Common myeloid progenitor, CD34-positive (primary cell): ENCODE data around the gene TROAP.
A peak's percentile ranks its signal among the peaks of the same experiment; 100 is the strongest.

Experiments
- CTCF ChIA-PET: fragments of 350-600 bp; sonication (Branson Sonifier 250); formaldehyde crosslinking; loops from one replicate; lab custom pipeline; 2021; ENCODE audit warnings: antibody characterized with exemption; lab: Charles Lee
- POLR2A ChIA-PET: fragments of 350-600 bp; sonication (Branson Sonifier 250); formaldehyde crosslinking; loops from one replicate; lab custom pipeline; 2021; ENCODE audit warnings: antibody characterized with exemption; lab: Charles Lee
- DNase-seq, 3 donors: peaks; one replicate each; pipeline versions ENCODE4 v3.0.0 to v3.0.0-alpha.2; 2013
- H3K27ac ChIP-seq, 2 experiments: 1 replicate in 1 of 2; 2 replicates in 1 of 2; pipeline ENCODE4 v1.7.0; 2013; ENCODE audit warnings: inconsistent platforms in 2 of 2, low read length in 2 of 2, mild to moderate bottlenecking in 2 of 2, low read depth in 1 of 2, moderate library complexity in 1 of 2; ENCODE audit not compliant: severe bottlenecking in 2 of 2, insufficient read depth in 1 of 2, poor library complexity in 1 of 2
- H3K27me3 ChIP-seq, 5 experiments: replicated peaks in 2 of 5; 1 replicate in 3 of 5; 2 replicates in 2 of 5; pipeline versions ENCODE4 v1.6.1 to v1.7.0; 2013; ENCODE audit warnings: low read length in 4 of 5, mild to moderate bottlenecking in 2 of 5, moderate library complexity in 2 of 5, inconsistent platforms in 1 of 5; ENCODE audit not compliant: insufficient read depth in 5 of 5, control insufficient read depth in 4 of 5
- H3K36me3 ChIP-seq, 4 experiments: 1 replicate in 2 of 4; 2 replicates in 2 of 4; pipeline versions ENCODE4 v1.6.1 to v1.7.0; 2013; ENCODE audit warnings: low read length in 3 of 4, control low read depth in 1 of 4, mild to moderate bottlenecking in 1 of 4; ENCODE audit not compliant: control insufficient read depth in 4 of 4, insufficient read depth in 4 of 4
- H3K4me1 ChIP-seq, 4 experiments: 1 replicate in 3 of 4; 2 replicates in 1 of 4; pipeline versions ENCODE4 v1.6.1 to v1.7.1; 2013; ENCODE audit warnings: low read length in 3 of 4, mild to moderate bottlenecking in 3 of 4, control low read depth in 1 of 4, inconsistent platforms in 1 of 4, moderate library complexity in 1 of 4; ENCODE audit not compliant: control insufficient read depth in 4 of 4, insufficient read depth in 4 of 4; ENCODE audit errors: control extremely low read depth in 1 of 4
- H3K4me3 ChIP-seq, 7 experiments: 1 replicate in 4 of 7; 2 replicates in 3 of 7; pipeline versions ENCODE4 v1.5.1 to v1.7.0; 2013; ENCODE audit warnings: mild to moderate bottlenecking in 7 of 7, low read length in 6 of 7, moderate library complexity in 6 of 7, inconsistent platforms in 2 of 7, low read depth in 2 of 7, control low read depth in 1 of 7; ENCODE audit not compliant: insufficient read depth in 4 of 7, control insufficient read depth in 1 of 7; ENCODE audit errors: extremely low read depth in 1 of 7
- H3K9me3 ChIP-seq, 5 experiments: 1 replicate in 4 of 5; 2 replicates in 1 of 5; pipeline versions ENCODE4 v1.6.1 to v1.7.1; 2013; ENCODE audit warnings: low read length in 4 of 5, mild to moderate bottlenecking in 2 of 5, inconsistent platforms in 1 of 5, low read depth in 1 of 5, moderate library complexity in 1 of 5; ENCODE audit not compliant: control insufficient read depth in 4 of 5, insufficient read depth in 2 of 5; ENCODE audit errors: control extremely low read depth in 1 of 5
- WGBS: methylation state at CpG from one replicate; pipeline ENCODE4 v1.1.5; 2013; ENCODE audit not compliant: insufficient coverage; 5-methylcytosine and 5-hydroxymethylcytosine counted together

Gene TROAP

DNA sequence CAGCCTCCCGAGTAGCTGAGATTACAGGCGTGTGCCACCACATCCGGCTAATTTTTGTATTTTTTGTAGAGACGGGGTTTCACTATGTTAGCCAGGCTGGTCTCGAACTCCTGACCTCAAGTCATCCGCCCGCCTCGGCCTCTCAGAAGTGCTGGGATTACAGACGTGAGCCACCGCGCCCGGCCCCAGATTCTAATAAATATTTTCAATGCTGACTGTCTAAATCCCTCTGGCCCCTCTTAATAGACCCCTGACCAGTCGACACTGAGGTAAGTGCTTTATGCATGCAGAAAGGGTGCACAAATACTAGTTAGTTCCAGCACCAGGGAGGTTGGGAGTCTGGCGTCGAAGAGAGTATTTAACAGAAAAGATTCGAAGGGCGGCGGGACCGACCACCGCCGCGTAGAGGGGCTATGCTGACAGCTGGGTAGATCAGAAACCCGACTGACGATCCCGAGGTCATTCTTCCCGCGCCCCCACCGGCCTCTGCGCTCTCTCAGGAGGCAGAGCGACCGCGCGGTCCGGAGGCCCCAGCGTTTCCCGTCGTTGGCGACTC, 43.1 kb downstream of the TROAP start:
- 13% methylated on average over 38 of the region's 38 CpGs for WGBS
- H3K36me3 ChIP-seq = no peaks in the 10 kb centered on the region
- ChIA-PET CTCF (interaction anchor here (0.5 to 2.6 kb wide), 12 partner anchors 9 to 151 kb away, joined by 3 to 22 read pairs (median 5); partner anchors contain the start of genes DNAJC22 and PRPH), POLR2A (interaction anchor here (0.9 kb wide), 1 partner anchor 187 kb away, joined by 3 read pairs; no protein-coding TSS in a partner anchor)
- peaks cover 19 to 30% (median 25%) of the 10 kb centered on the region in 4 experiments for H3K4me1 ChIP-seq
- no peaks in the 10 kb centered on the region for H3K9me3 ChIP-seq
- DNase-seq = peak in 1 of 3 donors; percentile 33
- no peaks in the 10 kb centered on the region for H3K27me3 ChIP-seq
- H3K27ac ChIP-seq = peak overlapping the region; percentile 66 to 87
- H3K4me3 ChIP-seq = peak overlapping the region; percentile 69 to 94 (median 79)

DNA sequence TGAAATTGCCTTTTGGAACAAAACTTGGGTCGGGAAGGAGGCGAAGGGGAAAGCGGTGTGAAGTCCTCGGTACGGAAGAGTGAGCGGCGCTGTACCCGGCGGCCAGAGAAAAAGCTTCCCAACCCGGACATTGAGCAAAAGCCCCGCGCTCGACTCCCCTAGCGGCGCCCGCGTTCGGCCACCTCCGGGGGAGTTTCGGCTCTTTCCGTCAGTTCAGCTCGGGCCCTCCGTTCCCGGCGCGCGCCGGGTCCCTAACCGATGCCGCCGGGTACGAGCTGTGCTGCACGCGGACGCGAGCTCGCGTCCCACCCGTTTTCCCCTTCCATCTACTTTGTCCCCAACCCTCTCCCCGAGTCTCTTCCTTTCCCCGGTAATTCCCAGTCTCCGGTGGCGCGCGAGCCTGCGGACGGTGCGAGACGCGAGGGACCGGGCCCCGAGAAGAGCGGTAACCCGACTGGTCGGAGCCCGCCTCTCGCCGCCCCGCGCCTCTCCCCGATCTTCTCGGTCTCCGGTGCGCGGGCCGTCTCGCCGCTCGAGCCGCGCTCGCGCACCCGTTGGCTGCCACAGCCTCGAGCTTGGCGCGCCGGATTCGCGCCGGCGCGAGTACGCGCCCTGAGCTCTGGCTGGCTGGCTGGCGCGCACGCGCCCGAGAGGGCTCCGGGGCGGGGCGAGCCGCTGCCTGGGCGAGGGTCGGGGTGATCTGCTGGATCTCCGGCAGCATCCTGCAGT, 43.8 kb downstream of the TROAP start:
- H3K27ac ChIP-seq = peak overlapping the region; percentile 66 to 87
- CTCF ChIA-PET = interaction anchor here (0.5 to 2.6 kb wide), 12 partner anchors 9 to 150 kb away, joined by 3 to 22 read pairs (median 4); partner anchors contain the start of genes DNAJC22 and PRPH
- H3K9me3 ChIP-seq = no peaks in the 10 kb centered on the region
- DNase-seq = peak; percentile 87 to 95 (median 93)
- 0% methylated on average over 82 of the region's 97 CpGs for WGBS
- H3K4me3 ChIP-seq = peak overlapping the region; percentile 69 to 94 (median 79)
- no peaks in the 10 kb centered on the region for H3K27me3 ChIP-seq
- peaks cover 19 to 31% (median 26%) of the 10 kb centered on the region in 4 experiments for H3K4me1 ChIP-seq
- POLR2A ChIA-PET = interaction anchor here (0.9 kb wide), 1 partner anchor 186 kb away, joined by 3 read pairs; no protein-coding TSS in a partner anchor
- no peaks in the 10 kb centered on the region for H3K36me3 ChIP-seq

DNA sequence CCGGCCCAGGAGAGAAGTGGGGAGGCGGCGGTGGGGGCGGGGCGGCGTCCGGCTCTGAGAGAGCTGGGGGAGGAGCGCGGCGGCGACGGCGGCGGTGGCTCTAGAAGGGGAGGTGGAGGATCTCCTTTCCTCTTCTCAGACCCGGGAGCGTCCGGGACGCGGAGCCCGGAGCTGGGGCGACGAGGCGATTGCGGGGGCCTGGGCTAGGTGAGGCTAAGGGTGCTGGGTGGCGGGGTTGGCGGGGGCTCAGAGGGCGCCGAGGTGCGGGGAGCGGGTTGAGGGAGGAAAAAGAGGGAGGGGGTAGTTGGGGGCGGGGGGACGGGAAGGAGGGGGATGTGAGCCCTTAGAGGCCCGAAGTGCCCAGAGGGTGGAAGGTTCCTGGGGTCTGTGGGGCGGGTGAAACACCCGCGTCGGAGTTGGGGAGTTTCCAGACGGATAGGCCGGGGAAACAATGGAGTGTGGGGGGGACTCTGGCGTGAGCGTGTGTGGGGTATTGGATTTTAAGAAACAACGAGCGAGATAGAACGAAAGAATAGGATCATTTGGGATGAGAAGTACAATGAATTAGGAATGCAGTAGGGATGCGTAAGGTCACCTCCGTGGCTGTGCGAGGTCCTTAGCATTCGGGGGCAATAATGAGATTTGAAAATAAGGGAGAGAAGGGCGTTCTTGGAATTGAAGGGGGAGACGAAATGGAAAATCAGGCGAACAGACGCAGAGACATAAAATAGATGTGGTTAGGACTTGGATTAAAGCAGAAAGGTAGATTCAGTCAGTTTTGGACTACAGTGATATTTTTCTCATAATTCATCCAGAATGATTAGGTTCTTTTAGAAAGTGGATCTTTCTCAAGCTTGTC, 44.6 kb downstream of the TROAP start, which contains the start of gene SPATS2:
TSS of gene SPATS2 (plus strand) at position 82 of the 859 bp plus-strand sequence. CDS start 93,551 bp downstream, outside the sequence.
- no peaks in the 10 kb centered on the region for H3K36me3 ChIP-seq
- ChIA-PET CTCF (interaction anchor here (0.6 to 2.6 kb wide), 10 partner anchors 10 to 147 kb away, joined by 3 to 22 read pairs (median 4); partner anchors contain the start of gene DNAJC22), POLR2A (interaction anchor here (0.5 kb wide), 1 partner anchor 1093 kb away, joined by 5 read pairs; no protein-coding TSS in a partner anchor)
- peak within 1 kb of the TSS; percentile 66 to 87 for H3K27ac ChIP-seq
- no peaks in the 10 kb centered on the region for H3K9me3 ChIP-seq
- peak; percentile 31 to 80 (median 76) for DNase-seq
- H3K4me1 ChIP-seq = peaks cover 19 to 31% (median 26%) of the 10 kb centered on the region in 4 experiments
- H3K4me3 ChIP-seq = peak within 1 kb of the TSS; percentile 69 to 94 (median 79)
- H3K27me3 ChIP-seq = no peaks in the 10 kb centered on the region
- 0% methylated on average over 21 of the region's 52 CpGs for WGBS

DNA sequence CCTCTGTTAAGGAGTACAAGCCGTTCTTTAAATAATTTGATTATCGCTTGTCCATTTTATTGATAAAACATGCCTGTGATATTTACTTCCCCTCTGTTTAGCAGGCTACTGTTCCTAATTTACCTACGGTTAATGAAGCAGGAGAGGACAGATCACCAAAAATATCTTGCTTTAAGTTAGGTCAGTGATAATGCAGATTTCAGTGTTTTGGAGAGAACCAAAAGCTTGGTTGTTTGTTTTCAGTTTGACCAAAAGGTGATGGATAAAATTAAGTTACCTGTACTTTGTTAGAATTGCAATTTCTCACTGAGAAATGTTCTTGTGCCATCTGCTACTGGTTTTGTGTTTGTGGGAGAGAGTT, 45.2 kb downstream of the TROAP start:
- 50% methylated on average over 3 of the region's 3 CpGs for WGBS
- Histone ChIP-seq H3K9me3 (no peaks in the 10 kb centered on the region), H3K4me3 (peak overlapping the region in 6 of 7 experiments; percentile 69 to 94 (median 78)), H3K36me3 (no peaks in the 10 kb centered on the region), H3K27ac (peak overlapping the region in 1 of 2 experiments; percentile 87), H3K4me1 (peaks cover 19 to 31% (median 26%) of the 10 kb centered on the region in 4 experiments), H3K27me3 (no peaks in the 10 kb centered on the region)
- CTCF ChIA-PET = interaction anchor here (1.2 kb wide), 2 partner anchors 9 to 17 kb away, joined by 3 to 4 read pairs; no protein-coding TSS in a partner anchor
- no peak for DNase-seq
- POLR2A ChIA-PET = interaction anchor here (0.5 kb wide), 1 partner anchor 1092 kb away, joined by 5 read pairs; no protein-coding TSS in a partner anchor

DNA sequence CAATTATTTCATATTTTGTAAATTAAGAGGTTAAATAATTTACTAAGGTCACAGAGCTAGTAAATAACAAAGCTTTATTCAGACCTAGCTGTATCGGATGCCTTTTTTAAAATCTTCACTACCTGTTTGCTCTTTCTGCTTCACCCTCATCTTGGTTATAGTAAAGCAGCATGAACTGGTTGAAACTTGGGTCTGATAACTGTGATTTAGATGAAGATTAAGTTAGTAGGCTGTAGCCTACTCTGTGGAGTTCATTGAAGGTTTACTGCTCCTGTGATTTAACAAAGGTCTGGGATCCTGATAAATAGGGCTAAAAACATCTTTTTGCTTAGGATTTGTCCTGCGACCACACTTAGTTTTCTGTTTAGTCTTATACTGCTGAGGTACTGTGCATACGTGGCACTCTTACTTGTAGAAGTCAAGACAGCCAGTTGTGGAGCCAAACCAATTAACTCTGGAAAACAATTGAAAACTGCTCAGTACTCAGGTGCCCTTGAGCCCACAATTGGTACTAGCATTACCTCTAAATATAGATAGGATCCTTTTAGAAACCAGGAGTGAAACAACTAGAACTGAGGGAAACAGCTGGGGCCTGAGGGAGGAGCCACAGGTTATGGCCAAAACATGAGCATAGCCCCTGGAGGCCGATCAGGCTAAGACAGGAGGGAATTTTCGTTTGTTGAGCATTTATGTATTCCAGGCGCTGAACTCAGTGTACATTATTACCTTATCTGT, 46.5 kb downstream of the TROAP start:
- no peak overlapping the region for H3K27ac ChIP-seq

DNA sequence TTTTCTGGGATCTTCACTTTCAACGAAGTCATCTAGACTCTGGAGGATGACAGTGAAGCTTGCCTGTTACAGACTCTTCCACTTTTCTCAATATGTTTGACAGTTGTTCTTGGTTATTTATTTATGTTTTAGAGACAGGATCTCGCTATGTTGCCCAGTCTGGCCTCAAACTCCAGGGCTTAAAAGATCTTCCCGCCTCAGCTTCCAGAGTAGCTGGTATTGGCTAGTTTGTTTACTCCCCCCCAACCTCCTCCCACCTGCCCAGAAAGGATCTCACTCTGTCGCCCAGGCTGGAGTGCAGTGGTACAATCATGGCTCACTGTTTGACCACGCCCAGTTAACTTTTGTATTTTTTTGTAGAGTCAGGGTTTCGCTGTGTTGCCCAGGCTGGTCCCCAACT, 47.5 kb downstream of the TROAP start:
- Histone ChIP-seq H3K27ac (no peak overlapping the region), H3K4me1 (peaks cover 15 to 31% (median 25%) of the 10 kb centered on the region in 4 experiments), H3K36me3 (no peaks in the 10 kb centered on the region), H3K27me3 (no peaks in the 10 kb centered on the region), H3K4me3 (no peak overlapping the region), H3K9me3 (no peaks in the 10 kb centered on the region)
- WGBS = 87% methylated on average over 4 of the region's 6 CpGs
- POLR2A ChIA-PET = no interaction called here
- CTCF ChIA-PET = interaction anchor here (1.3 to 2.7 kb wide), 4 partner anchors 10 to 39 kb away, joined by 3 to 25 read pairs (median 4); no protein-coding TSS in a partner anchor
- DNase-seq = no peak

More for the DNA sequence above, 46.5 kb downstream of the TROAP start:
- peak; percentile 55 to 75 (median 66) for DNase-seq
- H3K9me3 ChIP-seq = no peaks in the 10 kb centered on the region
- WGBS = 75% methylated on average over 2 of the region's 6 CpGs
- no peaks in the 10 kb centered on the region for H3K36me3 ChIP-seq
- ChIA-PET POLR2A (no interaction called here), CTCF (interaction anchor here (0.6 to 2.7 kb wide), 7 partner anchors 9 to 43 kb away, joined by 3 to 25 read pairs (median 3); no protein-coding TSS in a partner anchor)
- peaks cover 19 to 31% (median 26%) of the 10 kb centered on the region in 4 experiments for H3K4me1 ChIP-seq
- H3K4me3 ChIP-seq = peak overlapping the region in 2 of 7 experiments; percentile 5 to 34
- no peaks in the 10 kb centered on the region for H3K27me3 ChIP-seq
